Measurements from ENCODE around the gene GRN.
"Not testable (repeated sequence)": the region's sequence is repeated elsewhere in the genome, so short reads cannot be mapped to it uniquely, and the experiment has no call there.

Gene GRN

GRCh38 chr17:44383861-44384260 is 38.8 kb downstream of the GRN start:
- DNase-seq: no peak

DNA sequence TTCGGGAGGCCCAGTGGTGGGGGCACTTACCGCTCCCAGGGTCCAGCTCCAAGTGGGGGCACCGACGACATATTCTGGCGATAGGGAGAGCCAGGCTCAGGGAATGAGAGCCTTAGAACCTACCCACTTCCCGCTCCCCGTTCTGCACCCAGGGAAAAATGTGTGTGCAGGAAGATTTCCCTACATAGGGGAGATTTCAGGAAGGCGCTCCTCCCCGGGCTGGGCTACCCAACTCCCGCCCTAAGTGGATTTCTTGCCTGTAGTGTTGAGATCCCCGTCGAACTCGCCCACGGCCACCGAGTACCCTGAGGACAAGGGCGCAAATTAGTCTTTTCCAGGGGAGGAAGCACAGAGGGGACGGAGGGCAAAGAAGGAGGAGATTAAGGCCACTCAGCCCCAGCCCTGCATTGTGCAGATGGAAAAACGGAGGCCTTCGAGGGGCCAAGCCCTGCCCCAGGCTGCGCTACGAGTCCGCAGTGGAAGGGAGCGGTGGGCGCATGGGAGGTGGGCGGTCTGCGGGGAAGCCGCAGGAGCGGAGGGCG is 39.2 kb downstream of the GRN start:
- DNase-seq: no peak

- no peak for DNase-seq
Observed at GRCh38 chr17:44384823-44385286, 39.8 kb downstream of the GRN start.

GRCh38 chr17:44385287-44386181 is 40.4 kb downstream of the GRN start:
- peak; percentile 64 to 96 for DNase-seq

DNA sequence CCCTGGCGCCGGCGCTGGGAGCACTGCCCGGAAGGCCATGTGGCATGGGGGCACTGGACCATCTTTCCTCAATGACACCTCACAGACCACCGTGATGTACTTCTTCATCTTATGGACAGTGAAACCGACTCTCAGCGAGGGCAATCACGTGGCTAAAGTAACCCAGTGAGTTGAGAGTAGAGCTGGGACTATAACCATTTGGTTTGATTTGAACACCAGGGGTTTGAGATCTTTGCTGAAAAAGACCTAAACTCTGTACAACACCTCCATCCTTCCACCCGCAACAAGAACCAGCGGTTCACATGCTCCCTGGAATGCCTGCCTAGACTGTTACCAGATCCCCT is 41.1 kb downstream of the GRN start:
- no peak for DNase-seq

GRCh38 chr17:44387804-44388203 is 42.7 kb downstream of the GRN start:
- DNase-seq: no peak

- no peak for DNase-seq
Observed at GRCh38 chr17:44389281-44389680, 44.2 kb downstream of the GRN start, which contains the start of gene ITGA2B. TSS of gene ITGA2B (minus strand) at chr17:44389649. CDS start at chr17:44389473, 176 bp downstream.

DNA sequence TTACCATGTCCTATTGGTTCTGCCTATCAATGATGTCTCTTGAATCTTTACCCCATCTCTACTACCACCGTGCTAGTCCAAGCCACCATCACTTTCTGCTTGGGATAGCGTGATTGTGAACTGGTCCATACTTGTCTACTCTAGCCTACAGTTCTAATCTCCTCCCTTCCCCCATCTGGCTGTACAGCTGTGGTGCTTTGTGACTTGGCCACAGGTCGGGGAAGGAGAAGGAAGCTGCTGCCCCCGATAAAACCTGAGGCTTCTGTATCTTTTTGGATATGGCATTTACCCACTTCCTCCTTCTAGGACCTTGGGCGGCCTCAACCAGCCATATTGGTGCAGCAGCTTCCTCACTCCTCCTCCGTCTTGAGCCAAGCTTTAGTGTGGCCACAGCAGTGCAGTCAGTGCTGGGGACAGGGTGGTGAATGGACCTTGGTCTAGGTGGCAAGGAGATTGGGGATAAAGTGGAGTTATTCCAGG is 44.7 kb downstream of the GRN start:
- DNase-seq: no peak

- DNase-seq: peak; percentile 37 to 57
Observed at GRCh38 chr17:44390250-44390870, 45.3 kb downstream of the GRN start.

DNA sequence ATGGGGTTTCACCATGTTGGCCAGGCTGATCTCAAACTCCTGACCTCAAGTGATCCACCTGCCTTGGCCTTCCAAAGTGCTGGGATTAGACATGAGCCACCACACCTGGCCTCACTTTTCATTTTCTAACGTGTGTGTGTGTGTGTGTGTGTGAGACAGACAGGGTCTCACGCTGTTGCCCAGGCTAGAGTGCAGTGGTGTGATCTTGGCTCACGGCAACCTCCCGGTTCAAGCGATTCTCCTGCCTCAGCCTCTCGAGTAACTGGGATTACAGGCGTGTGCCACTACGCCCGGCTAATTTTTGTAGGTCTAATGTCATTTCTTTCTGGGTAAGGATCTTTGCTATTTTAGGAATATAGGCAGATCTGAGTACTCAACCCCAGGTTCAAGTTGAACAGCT is 49.0 kb downstream of the GRN start:
- DNase-seq: not testable (repeated sequence)

DNA sequence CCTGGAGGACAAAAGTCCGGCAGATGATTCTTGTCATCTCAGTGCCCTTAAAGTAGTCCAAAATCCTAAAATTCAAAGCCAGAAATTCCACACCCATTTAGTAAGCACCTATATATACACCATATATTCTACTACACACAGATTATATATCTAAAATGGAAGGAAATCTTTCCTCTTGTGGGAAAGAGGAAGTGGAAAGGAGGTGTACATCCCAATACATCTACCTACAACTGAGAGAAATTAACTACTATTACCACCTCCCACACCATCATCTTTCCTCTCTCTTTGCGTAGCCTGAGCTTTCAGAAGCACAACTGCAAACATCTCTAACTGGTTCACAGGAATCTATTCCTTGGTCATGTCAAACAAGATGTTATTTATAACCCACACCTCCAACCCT is 49.7 kb downstream of the GRN start:
- no peak for DNase-seq

- no peak for DNase-seq
Observed at GRCh38 chr17:44396946-44397345, 51.8 kb downstream of the GRN start.

- DNase-seq: no peak
Observed at GRCh38 chr17:44397479-44398440, 52.7 kb downstream of the GRN start.

GRCh38 chr17:44398692-44399691 is 53.9 kb downstream of the GRN start:
- no peak for DNase-seq

DNA sequence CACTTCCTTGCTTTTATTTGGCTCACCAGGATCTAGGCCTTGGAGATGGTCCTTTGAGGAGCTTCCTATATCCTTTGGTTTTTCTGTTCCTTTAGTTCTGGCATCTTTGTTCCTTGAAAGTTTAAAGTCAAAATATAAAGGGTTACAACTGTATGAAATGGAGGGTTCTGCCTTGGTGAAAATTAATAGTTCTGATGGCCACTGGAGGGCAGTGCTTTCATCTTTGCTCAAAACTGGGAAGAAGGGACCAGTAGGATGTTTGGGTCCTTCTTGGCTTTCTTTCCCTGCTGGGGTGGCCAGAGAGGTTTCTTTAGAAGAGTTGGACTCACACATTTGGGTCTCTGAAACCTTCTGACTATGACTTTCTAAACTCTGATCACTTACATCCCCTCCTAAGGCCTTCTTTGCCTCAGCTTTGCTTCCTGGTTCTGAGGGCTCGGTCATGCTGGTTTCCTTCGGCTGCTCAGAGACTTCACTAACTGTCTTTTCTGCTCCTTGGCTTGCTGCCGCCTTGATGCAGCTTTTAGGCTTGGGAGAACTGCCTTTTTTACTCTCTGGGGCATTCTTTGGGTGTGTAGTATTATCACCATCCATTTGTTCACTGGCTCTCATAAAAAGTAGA is 55.2 kb downstream of the GRN start:
- DNase-seq: peak in 1 of 2 experiments; percentile 23

Measured in NCI-H526 (cell line).